Measurements from ENCODE around the gene INTS11.

- no peak for TF ChIP-seq EZH2 (IDR thresholded peaks at IDR 0.05)
- no peak for TF ChIP-seq POLR2AphosphoS5 (IDR thresholded peaks at IDR 0.05; ENCODE audit: borderline replicate concordance, low read depth, low read length)
- TF ChIP-seq FOXP2 (optimal IDR thresholded peaks at IDR 0.05; ENCODE audit: control extremely low read depth, extremely low read length, insufficient read depth) = no peak
These were observed 19.5 kb upstream of the INTS11 start for GRCh38 chr1:1343811-1344421.

Data from SK-N-MC (cell line).